ENCODE measurements around the gene WDR6.
A peak's percentile ranks its signal among the peaks of the same experiment; 100 is the strongest.
"Not testable (repeated sequence)": the region's sequence is repeated elsewhere in the genome, so short reads cannot be mapped to it uniquely, and the experiment has no call there.

The WDR6 gene

DNA sequence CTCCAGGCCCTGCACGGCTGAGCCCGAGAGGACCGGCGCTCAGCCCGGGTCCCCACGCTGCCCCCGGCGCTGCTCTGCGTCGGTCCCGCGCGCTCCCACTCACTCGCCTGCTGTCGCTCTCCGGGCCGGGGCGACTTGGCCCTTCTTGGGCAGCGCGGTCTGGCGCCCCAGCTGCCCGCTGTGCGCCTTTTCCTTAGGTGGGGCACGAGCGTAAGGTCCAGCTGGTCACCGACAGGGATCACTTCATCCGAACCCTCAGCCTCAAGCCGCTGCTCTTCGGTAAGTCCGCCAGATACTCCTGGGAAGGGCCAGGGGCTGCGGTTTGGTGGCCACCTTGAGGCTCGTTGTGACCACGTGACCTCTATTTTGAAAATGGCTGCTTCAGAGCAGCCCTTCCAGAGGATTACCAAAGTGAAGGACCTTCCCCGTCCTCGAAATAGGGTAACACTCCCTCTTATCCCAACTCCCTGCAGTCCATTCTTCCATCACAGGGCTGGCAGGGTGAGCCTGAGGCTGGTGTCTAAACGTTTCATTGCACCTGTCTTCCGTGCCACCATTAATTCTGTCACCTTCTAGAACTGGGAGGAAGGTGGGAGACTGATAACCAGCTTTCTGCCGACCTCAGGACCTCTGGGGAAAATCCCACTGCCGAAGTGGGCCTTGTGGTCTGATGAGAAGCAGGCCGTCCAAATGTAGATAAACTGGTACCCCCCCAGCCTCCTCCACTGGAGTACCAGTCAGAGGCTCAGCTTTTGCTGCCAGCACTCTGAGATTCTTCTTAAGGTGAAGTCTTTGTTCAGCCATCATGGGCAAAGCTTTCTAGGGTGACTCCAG, 16.3 kb upstream of the WDR6 start:
- DNase-seq (ENCODE audit: low read depth, low spot score) = no peak
- no peak overlapping the region for H3K4me3 ChIP-seq (ENCODE audit: low read length)

DNA sequence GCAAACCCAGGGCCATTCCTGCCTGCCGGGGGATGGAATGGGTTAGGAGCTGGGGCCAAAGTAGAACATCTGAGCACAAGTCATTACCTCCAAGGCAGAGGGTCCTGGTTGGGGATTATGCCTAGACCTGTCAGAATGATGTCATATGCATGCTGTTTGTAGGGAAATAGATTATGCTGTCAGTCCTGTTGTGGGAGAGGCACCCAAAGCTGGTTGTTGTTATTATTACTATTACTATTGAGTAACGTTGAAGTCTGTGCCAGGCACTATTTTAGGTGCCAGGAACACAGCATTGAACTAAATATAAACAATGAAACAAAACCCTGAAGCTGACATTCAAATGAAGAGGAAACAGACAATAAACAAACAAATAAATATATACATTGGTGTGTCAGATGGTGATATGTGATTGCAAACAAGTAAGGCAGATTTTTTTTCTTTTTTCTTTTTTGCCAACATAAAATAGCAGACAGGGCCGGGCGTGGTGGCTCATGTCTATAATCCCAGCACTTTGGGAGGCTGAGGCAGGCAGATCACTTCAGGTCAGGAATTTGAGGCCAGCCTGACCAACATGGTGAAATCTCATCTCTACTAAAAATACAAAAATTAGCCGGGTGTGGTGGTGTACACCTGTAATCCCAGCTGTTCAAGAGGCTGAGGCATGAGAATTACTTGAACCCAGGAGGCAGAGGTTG, 15.2 kb upstream of the WDR6 start:
- no peak overlapping the region for H3K4me3 ChIP-seq (ENCODE audit: low read length)
- DNase-seq (ENCODE audit: low read depth, low spot score) = no peak

DNA sequence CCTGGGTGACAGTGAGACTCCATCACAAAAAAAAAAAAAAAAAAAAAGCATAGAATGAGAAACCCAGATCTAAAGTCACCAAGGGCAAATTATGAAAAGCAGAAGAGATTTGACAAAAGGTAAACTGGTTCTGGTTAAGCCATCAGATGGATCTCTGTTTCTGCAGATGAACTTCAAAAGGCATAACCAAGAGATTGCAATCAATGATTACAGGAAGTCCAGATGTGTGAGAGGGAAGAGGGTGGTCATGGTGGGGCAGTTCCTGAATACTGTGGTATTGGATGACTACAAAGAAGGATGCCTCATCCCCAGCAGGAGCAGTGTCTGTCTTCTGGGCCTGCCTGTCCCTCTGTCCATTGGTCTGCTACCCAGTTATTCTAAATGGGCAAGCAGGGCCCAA, 13.4 kb upstream of the WDR6 start:
- no peak for DNase-seq (ENCODE audit: low read depth, low spot score)

DNA sequence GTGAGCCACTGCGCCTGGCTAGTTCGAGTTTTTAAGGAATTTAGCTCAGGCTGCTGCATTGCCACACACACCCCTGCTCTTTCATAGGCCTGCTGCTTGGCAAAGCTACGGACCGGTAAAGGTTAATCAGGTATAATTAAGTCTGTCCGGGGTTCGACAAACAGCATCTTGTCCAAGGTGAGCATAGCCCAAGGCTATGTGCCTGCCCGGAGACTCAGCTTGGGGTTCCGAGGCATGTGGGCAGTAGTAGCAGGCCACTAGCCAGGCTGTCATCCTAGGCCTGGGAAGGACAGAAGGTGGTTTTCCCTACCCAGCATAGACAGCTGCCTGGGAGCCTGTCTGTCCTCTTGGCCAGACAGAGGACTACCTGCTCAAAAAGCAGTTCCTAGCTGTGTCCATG, 10.6 kb upstream of the WDR6 start:
- H3K4me3 ChIP-seq (ENCODE audit: low read length) = no peak overlapping the region
- DNase-seq (ENCODE audit: low read depth, low spot score) = no peak

More for the DNA sequence above, 13.4 kb upstream of the WDR6 start:
- no peak overlapping the region for H3K4me3 ChIP-seq (ENCODE audit: low read length)

DNA sequence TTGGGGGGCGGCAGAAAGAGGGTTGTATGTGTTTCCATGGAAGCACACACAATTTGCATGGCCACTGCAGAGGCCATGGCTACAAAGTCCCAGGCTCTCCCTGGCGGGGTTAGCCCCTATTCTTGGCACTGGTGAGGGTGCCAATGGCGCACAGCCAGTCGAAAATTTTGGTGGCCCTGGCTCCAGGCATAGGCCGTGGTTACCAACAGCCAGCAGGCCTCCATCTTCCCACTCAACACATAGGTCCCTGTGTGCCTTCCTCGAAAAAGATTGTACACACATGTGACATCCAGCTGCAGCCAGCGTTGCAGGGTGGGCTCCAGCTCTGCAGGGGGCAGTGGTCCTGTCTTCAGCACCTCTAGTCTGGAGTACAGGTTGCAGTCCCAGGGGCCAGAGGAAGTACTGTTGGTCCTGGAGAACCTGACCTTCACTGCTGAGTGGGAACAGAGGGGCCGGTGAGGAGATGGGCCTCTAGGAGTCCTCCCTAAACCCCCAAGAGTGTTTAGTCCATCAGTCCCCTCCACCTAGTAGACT, 10.0 kb upstream of the WDR6 start:
- no peak for DNase-seq (ENCODE audit: low read depth, low spot score)
- H3K4me3 ChIP-seq (ENCODE audit: low read length) = no peak overlapping the region

DNA sequence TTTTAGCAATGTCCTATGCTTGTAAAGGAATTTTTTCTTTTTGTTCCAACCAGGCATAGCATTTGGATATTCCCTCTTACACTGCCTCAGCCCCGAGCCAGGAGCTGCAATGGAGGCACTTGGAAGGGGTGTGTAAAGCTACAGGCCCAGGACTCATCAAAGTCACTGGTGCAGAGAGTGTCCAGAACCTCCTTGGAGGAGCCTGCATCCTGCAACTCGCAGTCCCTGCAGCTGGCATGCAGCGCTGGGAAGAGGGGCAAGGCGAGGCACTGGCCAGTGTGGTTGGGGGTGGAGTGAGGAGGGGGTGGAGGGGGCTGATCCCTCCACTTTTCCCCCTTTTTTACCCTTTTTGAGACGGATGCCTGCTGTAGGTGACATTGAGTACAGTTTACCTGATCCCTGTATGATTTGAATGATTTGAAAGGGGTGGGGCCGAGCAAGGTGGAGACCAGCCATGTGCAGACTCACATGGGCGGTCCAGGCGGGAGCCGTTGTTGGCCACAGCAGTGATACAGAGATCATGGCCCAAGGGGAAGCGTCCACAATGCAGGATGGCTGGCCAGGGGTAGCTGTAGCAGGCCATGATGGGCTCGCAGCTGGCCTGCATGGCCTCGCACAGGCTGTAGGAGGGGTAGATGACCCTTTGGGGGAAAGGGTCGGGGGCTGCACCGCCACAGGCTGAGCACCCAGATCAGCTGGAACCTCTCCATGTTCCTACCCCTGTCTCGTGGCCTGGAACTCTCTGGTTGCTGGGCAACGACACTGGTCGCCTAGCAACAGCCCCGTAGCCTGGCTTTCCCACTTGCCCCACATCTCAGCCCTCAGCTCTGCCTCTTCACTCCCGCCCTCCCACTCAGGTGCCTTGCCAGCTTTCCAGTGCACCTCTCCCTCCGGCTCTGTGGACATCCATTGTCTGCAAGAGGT, 9.2 kb upstream of the WDR6 start:
- H3K4me3 ChIP-seq (ENCODE audit: low read length) = no peak overlapping the region
- no peak for DNase-seq (ENCODE audit: low read depth, low spot score)

DNA sequence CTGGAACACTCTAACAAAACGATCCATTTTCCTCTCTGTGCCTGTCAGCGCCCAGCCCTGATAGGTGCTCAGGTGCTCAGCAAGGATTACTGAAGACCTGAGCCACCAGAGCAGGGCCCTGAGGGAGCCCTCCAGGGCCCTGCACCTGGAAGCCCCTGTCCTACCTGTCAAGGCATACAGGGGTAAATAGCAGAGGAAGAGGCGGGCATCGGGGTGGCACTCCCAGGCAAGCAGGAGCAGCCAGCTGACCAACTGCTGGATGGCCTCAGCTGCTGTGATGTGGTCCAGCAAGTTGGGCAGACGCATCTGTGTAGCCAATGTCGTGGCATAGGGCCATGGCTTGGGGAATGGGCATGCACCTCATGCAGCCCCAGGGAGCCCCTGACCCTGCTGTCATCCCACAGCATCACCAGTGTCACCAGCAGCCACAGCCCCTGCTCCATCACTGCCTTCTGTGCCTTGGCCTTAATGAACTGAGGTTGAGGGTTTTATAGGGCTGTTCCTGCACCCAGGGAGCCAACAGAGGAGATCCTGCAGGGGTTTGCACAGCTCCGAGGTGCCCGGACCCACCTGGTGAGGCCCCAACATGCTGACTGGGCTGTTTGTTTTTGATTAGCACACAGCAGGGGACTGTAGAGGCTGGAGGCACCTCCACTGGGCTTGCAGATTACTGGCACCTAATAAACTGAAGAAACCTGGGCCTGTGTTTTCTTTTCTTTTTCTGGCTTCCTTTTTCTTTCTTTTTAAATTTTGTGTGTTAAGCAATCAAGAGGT, 7.9 kb upstream of the WDR6 start:
- no peak for DNase-seq (ENCODE audit: low read depth, low spot score)
- H3K4me3 ChIP-seq (ENCODE audit: low read length) = no peak overlapping the region

DNA sequence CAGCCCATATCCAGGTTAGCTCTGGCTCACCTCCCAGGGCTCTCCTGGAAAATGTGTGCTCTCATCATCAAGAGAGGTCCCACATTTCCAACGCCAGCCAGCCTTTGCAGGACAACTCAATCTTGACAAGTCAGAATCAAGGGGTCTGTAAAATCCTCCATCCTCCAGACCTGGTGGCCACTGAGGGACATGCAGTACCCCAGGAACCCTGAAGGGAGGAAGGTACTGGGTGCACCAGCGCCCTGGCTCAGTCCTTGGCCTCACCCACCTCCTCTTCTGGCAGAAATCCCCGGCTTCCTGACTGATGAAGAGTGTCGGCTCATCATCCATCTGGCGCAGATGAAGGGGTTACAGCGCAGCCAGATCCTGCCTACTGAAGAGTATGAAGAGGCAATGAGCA, 6.0 kb upstream of the WDR6 start:
- DNase-seq (ENCODE audit: low read depth, low spot score) = no peak
- no peak overlapping the region for H3K4me3 ChIP-seq (ENCODE audit: low read length)

DNA sequence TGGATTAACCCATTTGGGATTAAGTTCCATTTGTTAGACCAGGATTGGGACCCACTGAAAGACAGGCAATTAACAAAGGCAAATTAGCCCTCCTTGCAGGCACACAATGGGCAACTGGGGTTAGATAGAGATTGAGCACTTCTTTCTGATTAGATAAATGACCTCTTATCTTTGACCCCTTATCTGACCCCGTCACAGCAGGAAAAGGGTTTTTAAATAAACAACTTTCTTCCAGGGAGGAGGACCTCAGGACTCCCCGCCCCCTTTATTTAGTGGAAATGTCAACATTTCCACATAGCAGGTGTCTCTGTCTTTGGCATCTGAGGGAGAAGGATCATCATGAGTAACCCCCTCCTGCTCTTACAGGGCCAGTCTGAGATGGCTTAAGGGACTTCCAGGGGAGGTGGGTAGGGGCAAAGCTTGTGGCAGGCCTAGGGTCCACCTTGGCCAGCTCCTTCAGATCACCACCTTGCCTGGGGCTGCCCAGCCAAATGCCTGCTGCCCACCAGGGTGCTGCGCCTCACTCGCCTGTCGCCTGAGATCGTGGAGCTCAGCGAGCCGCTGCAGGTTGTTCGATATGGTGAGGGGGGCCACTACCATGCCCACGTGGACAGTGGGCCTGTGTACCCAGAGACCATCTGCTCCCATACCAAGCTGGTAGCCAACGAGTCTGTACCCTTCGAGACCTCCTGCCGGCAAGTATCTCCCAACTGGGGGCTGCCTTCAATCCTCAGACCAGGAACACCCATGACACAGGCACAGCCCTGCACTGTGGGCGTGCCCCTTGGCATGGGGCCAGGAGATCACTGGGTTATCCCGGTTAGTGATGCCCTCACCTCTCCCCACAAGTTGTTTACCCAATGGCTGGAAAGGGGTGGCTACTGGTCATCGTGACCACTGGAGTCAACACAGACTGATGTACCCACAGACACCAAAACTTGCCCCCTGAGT, 2.6 kb upstream of the WDR6 start:
- no peak for DNase-seq (ENCODE audit: low read depth, low spot score)
- H3K4me3 ChIP-seq (ENCODE audit: low read length) = no peak overlapping the region

DNA sequence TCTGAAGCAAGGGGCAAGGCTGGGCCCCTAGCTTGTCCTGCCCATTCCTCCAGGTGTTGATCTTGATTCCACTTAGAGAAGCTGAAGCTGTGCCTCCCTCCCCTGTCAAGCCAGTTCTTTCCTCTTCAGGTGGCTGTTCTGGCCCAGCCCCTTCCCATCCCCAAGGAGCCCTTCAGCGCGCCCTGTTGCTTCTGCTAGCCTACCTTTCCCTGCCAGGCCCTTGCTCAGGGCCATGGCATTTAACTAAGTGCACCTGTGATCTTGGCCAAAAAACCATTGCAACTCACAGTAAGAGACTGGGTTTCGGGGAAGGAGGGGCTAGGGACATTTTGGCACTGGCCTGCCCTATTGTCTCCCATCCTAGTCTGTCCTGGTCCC, 1.9 kb upstream of the WDR6 start:
- DNase-seq (ENCODE audit: low read depth, low spot score) = no peak

DNA sequence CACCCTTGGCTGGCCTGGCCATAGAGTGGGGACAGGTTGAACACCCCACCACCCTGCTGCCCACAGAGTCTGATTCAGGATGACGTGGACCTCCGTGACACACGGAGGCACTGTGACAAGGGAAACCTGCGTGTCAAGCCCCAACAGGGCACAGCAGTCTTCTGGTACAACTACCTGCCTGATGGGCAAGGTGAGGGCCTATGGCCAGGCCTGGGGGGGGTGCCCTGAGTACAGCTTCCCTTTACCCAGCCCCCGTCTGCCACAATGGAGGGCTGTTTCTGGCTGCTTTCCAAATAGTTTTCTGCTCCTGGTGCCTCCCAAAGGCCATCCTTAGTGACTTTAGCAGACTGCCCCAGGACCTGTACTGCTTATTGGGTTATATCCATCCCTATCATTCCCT, 1.2 kb upstream of the WDR6 start:
- no peak for DNase-seq (ENCODE audit: low read depth, low spot score)
- H3K4me3 ChIP-seq (ENCODE audit: low read length) = peak overlapping the region; percentile 85

More for the DNA sequence above, 1.9 kb upstream of the WDR6 start:
- H3K4me3 ChIP-seq (ENCODE audit: low read length) = no peak overlapping the region

DNA sequence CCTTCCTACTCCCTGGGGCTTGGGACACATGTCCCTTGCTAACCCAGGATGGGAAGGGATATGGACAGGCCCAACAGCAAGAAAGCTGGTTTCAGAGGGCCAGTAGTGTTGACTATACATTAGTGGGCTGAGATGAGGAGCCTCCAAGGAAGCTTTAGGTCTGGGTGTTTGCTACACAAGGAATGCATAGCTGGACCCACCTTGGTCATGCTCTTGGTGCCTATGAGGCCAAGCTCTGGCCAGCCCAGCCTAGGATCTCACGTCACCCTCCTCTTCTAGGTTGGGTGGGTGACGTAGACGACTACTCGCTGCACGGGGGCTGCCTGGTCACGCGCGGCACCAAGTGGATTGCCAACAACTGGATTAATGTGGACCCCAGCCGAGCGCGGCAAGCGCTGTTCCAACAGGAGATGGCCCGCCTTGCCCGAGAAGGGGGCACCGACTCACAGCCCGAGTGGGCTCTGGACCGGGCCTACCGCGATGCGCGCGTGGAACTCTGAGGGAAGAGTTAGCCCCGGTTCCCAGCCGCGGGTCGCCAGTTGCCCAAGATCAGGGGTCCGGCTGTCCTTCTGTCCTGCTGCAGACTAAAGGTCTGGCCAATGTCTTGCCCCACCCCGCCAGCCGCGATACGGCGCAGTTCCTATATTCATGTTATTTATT, 653 bp upstream of the WDR6 start:
- peak overlapping the region; percentile 85 for H3K4me3 ChIP-seq (ENCODE audit: low read length)
- DNase-seq (ENCODE audit: low read depth, low spot score) = no peak

DNA sequence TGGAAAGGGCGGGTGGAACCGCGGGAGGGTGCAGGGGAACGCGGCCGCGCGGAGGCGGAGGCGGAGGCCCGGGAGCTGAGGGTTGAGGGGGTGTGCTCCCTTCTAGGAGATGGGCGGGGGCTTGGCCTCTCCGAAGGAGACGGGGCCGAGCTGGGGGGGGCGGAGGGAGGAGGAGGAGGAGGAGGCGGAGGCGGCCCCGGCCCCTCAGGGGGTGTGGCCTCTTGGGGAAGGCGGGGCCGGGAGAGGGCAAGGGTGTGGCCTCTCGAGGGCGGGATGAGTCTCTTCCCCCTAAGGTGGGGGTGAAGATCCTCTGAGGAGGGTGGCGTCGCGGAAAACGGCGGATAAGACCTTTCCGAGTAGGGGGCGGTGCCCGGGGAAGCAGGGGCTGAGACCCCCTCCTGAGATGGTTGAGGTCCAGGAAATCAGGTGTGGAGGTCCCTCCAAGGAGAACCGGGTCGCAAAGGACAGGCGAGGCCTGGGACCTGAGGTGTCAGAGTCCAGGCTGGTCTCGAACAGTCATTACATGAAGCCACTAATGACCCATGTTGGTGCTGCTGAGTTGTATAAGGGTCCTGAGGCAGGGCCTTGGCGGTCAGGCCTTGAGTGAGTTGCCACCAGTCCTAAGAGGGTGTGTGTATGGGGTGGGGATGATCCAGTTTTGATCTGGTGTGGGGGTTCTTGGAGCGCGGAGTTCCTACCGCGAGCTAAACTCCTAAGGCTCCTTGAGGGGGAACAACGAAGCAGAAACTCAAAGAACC, 759 bp downstream of the WDR6 start:
- H3K4me3 ChIP-seq (ENCODE audit: low read length) = peak overlapping the region; percentile 85
- DNase-seq (ENCODE audit: low read depth, low spot score) = peak; percentile 76

DNA sequence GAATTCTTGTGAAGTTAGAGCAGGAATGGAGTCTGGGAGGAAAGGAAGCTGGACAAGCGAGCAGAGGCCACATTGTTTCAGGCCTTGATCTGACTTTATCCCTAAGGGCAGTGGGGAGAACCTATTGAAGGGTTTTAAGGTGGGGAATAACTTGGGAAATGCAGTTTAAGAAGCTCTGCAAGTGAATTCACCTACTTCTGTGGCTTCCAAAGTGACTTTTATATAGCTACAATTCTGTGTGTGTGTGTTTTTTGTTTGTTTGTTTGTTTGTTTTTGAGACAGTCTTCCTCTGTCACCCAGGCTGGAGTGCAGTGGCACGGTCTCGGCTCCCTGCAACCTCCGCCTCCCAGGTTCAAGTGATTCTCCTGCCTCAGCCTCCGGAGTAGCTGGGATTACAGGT, 1.4 kb downstream of the WDR6 start:
- peak overlapping the region; percentile 85; the same call in 1 of the 2 replicates for H3K4me3 ChIP-seq (ENCODE audit: low read length)
- DNase-seq (ENCODE audit: low read depth, low spot score) = not testable (repeated sequence)

DNA sequence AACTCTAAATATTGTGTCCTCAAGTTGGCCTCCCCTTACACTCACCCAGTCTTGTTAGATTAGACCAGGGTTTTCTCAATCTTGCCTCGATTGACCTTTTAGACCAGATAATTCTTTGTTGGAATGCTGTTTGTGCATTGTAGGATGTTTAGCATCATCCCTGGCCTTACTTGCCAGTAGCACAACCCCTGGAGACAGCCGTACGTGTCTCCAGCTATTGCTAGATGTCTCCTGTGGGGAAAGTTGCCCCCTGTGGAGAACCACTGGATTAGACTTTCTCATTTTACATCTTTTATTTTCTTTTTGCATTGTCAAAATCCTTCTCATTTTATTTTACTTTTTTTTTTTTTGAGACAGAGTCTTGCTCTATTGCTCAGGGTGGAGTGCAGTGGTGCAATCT, 2.2 kb downstream of the WDR6 start:
- H3K4me3 ChIP-seq (ENCODE audit: low read length) = no peak overlapping the region
- DNase-seq (ENCODE audit: low read depth, low spot score) = no peak

DNA sequence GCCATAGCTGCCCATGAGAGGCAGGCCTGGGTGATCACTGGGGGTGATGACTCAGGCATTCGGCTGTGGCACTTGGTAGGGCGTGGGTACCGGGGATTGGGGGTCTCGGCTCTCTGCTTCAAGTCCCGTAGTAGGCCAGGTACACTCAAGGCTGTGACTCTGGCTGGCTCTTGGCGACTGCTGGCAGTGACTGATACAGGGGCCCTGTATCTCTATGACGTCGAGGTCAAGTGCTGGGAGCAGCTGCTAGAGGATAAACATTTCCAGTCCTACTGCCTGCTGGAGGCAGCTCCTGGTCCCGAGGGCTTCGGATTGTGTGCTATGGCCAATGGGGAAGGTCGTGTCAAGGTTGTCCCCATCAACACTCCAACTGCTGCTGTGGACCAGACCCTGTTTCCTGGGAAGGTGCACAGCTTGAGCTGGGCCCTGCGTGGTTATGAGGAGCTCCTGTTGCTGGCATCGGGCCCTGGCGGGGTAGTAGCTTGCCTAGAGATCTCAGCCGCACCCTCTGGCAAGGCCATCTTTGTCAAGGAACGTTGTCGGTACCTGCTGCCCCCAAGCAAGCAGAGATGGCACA, 5.3 kb downstream of the WDR6 start:
- no peak for DNase-seq (ENCODE audit: low read depth, low spot score)
- no peak overlapping the region for H3K4me3 ChIP-seq (ENCODE audit: low read length)

Data from Jurkat, Clone E6-1 (cell line).